Neural cell (in vitro differentiated cells): ENCODE data around the gene KCNK10. TPM values are rescaled to one million over a fixed set of nuclear protein-coding genes. Genes with fewer than 3 reads are reported as not detected.
A peak's percentile ranks its signal among the peaks of the same experiment; 100 is the strongest.

ENCODE experiments used
- H2AFZ ChIP-seq: fragments of 200-600, 300-800 bp; sonication (generic), shearing (Covaris generic); 2 replicates; pipeline ENCODE4 v1.6.0; 2014; ENCODE audit warnings: low read depth, mild to moderate bottlenecking, antibody characterized with exemption, low read length, moderate library complexity
- H3F3A ChIP-seq: fragments of 200-600 bp; shearing (Covaris generic); 2 replicates; pipeline ENCODE4 v1.6.1; 2016; ENCODE audit warnings: mild to moderate bottlenecking, moderate library complexity, mixed read lengths, antibody characterized with exemption, low read length; ENCODE audit not compliant: insufficient read depth, poor library complexity, severe bottlenecking
- H3K27ac ChIP-seq: fragments of 200-600, 300-800 bp; sonication (generic), shearing (Covaris generic); 2 replicates; pipeline ENCODE4 v1.5.1; 2014; ENCODE audit warnings: mild to moderate bottlenecking, low read length, moderate library complexity
- H3K27me3 ChIP-seq: fragments of 300-800, 200-600 bp; sonication (generic), shearing (Covaris generic); 2 replicates; pipeline ENCODE4 v1.6.0; 2014; ENCODE audit warnings: mild to moderate bottlenecking, low read depth, low read length, moderate library complexity; ENCODE audit not compliant: insufficient read depth
- H3K36me3 ChIP-seq: fragments of 300-800, 200-600 bp; sonication (generic), shearing (Covaris generic); 2 replicates; pipeline ENCODE4 v1.5.1; 2014; ENCODE audit warnings: mild to moderate bottlenecking, antibody characterized with exemption, low read length, moderate library complexity; ENCODE audit not compliant: insufficient read depth
- H3K4me2 ChIP-seq: fragments of 300-800, 200-600 bp; sonication (generic), shearing (Covaris generic); 2 replicates; pipeline ENCODE4 v1.6.0; 2014; ENCODE audit warnings: mild to moderate bottlenecking, low read length
- H3K4me3 ChIP-seq: fragments of 300-800, 200-600 bp; sonication (generic), shearing (Covaris generic); 2 replicates; pipeline ENCODE4 v1.5.1; 2014; ENCODE audit warnings: mild to moderate bottlenecking, low read length, moderate library complexity
- H3K79me2 ChIP-seq: fragments of 200-600 bp; shearing (Covaris generic); replicated peaks from 2 replicates; pipeline ENCODE4 v1.6.0; 2014; ENCODE audit warnings: mild to moderate bottlenecking, low read length, moderate library complexity; ENCODE audit not compliant: insufficient read depth
- H3K9ac ChIP-seq: fragments of 300-800, 200-600 bp; sonication (generic), shearing (Covaris generic); 2 replicates; pipeline ENCODE4 v1.6.1; 2016; ENCODE audit warnings: mild to moderate bottlenecking, low read length, mixed read lengths
- H3K9me2 ChIP-seq: fragments of 200-600 bp; shearing (Covaris generic); 2 replicates; pipeline ENCODE4 v1.6.1; 2016; ENCODE audit warnings: mild to moderate bottlenecking, low read length, mixed read lengths; ENCODE audit not compliant: insufficient read depth
- H3K9me3 ChIP-seq: fragments of 200-600, 300-800 bp; sonication (generic), shearing (Covaris generic); 2 replicates; pipeline ENCODE4 v1.6.1; 2016; ENCODE audit warnings: mild to moderate bottlenecking, mixed run types, low read length, moderate library complexity, mixed read lengths
- H4K20me1 ChIP-seq: fragments of 200-600 bp; shearing (Covaris generic); 2 replicates; pipeline ENCODE4 v1.6.1; 2016; ENCODE audit warnings: mild to moderate bottlenecking, mixed run types; ENCODE audit not compliant: insufficient read depth
- CTCF ChIP-seq: fragments of 450-650 bp; IDR thresholded peaks from 2 replicates; pipeline ENCODE4 v1.5.1; 2014; ENCODE audit warnings: antibody characterized with exemption, mild to moderate bottlenecking, moderate library complexity; ENCODE audit not compliant: poor library complexity, severe bottlenecking
- EP300 ChIP-seq: fragments of 450-650 bp; conservative IDR thresholded peaks from 2 replicates; pipeline ENCODE4 v1.6.1; 2014; ENCODE audit warnings: antibody characterized with exemption, mild to moderate bottlenecking, moderate library complexity; ENCODE audit not compliant: poor library complexity, severe bottlenecking
- EZH2 ChIP-seq: fragments of 200-600, 300-800 bp; shearing (Covaris generic), sonication (generic); IDR thresholded peaks from 2 replicates; pipeline ENCODE4 v1.6.1; 2014; ENCODE audit warnings: antibody characterized with exemption, low read length, borderline replicate concordance, mild to moderate bottlenecking; ENCODE audit not compliant: insufficient read depth, poor library complexity, severe bottlenecking
- MXI1 ChIP-seq: fragments of 450-650 bp; conservative IDR thresholded peaks from 2 replicates; pipeline ENCODE4 v1.6.1; 2014; ENCODE audit warnings: antibody characterized with exemption, mild to moderate bottlenecking; ENCODE audit not compliant: poor library complexity, severe bottlenecking
- POLR2AphosphoS5 ChIP-seq: IDR thresholded peaks from 2 replicates; pipeline ENCODE4 v1.6.1; 2012
- RAD21 ChIP-seq: fragments of 450-650 bp; conservative IDR thresholded peaks from 2 replicates; pipeline ENCODE4 v1.6.1; 2014; ENCODE audit warnings: antibody characterized with exemption, mild to moderate bottlenecking, moderate library complexity
- REST ChIP-seq: IDR thresholded peaks from 2 replicates; pipeline ENCODE4 v1.6.1; 2012; ENCODE audit warnings: borderline replicate concordance
- SMC3 ChIP-seq: fragments of 450-650 bp; conservative IDR thresholded peaks from 2 replicates; pipeline ENCODE4 v1.6.1; 2014; ENCODE audit warnings: antibody characterized with exemption, mild to moderate bottlenecking, moderate library complexity; ENCODE audit not compliant: poor library complexity
- TAF1 ChIP-seq: IDR thresholded peaks from 2 replicates; pipeline ENCODE4 v1.6.1; 2012; ENCODE audit warnings: low read depth
- polyA plus RNA-seq: library from polyadenylated mRNA; depleted of rRNA; stranded (reverse); fragments of >200 nt; gene quantifications from 2 replicates; pipeline ENCODE4 v1.2.3, GENCODE V29; 2014

KCNK10 gene
- polyA plus RNA-seq, 1 donor from 2014 or later = 6.9 TPM

- Histone ChIP-seq H3K79me2 (no peaks in the 10 kb centered on the region), H3K9ac (no peak overlapping the region)
Observed at GRCh38 chr14:88156127-88156526, 166.9 kb downstream of the KCNK10 start.

GRCh38 chr14:88154926-88155325 lies 168.1 kb downstream of the KCNK10 start:
- no peak overlapping the region for H3K27ac ChIP-seq
- no peaks in the 10 kb centered on the region for H3K9me2 ChIP-seq
- H4K20me1 ChIP-seq = no peaks in the 10 kb centered on the region
- no peaks in the 10 kb centered on the region for H3K79me2 ChIP-seq
- no peak overlapping the region for H3K4me3 ChIP-seq
- TF ChIP-seq SMC3 = no peak
- TF ChIP-seq RAD21 = no peak
- no peak for TF ChIP-seq REST
- no peak for TF ChIP-seq POLR2AphosphoS5
- TF ChIP-seq MXI1 = no peak
- H3K27me3 ChIP-seq = no peaks in the 10 kb centered on the region
- no peaks in the 10 kb centered on the region for H3K9me3 ChIP-seq
- H3K4me2 ChIP-seq = no peak overlapping the region
- no peaks in the 10 kb centered on the region for H3F3A ChIP-seq
- no peak overlapping the region for H3K9ac ChIP-seq
- no peaks in the 10 kb centered on the region for H3K36me3 ChIP-seq
- H2AFZ ChIP-seq = no peak overlapping the region

More at GRCh38 chr14:88156127-88156526, 166.9 kb downstream of the KCNK10 start:
- TF ChIP-seq REST = no peak
- no peak for TF ChIP-seq EP300
- no peak for TF ChIP-seq POLR2AphosphoS5
- TF ChIP-seq CTCF = no peak
- TF ChIP-seq EZH2 = no peak
- TF ChIP-seq TAF1 = no peak
- no peak for TF ChIP-seq RAD21
- no peak for TF ChIP-seq MXI1
- no peak for TF ChIP-seq SMC3
- H3K36me3 ChIP-seq = no peaks in the 10 kb centered on the region
- H4K20me1 ChIP-seq = no peaks in the 10 kb centered on the region
- no peaks in the 10 kb centered on the region for H3F3A ChIP-seq
- no peaks in the 10 kb centered on the region for H3K27me3 ChIP-seq
- H3K4me2 ChIP-seq = no peak overlapping the region
- peak overlapping the region; percentile 40 for H3K27ac ChIP-seq
- H2AFZ ChIP-seq = no peak overlapping the region
- H3K9me3 ChIP-seq = no peaks in the 10 kb centered on the region
- peak overlapping the region; percentile 20 for H3K4me3 ChIP-seq
- H3K9me2 ChIP-seq = no peaks in the 10 kb centered on the region
